CD4-positive, alpha-beta T cell treated with Interleukin-17A for 4 hours (primary cell): ENCODE results near the gene KCNQ1.

Experiments
- DNase-seq: peaks from one replicate; pipeline ENCODE4 v3.0.0-alpha.2; 2020; ENCODE audit warnings: mixed read lengths

The KCNQ1 gene

GRCh38 chr11:2411446-2412305, 33.1 kb upstream of the KCNQ1 start:
- DNase-seq = no peak

GRCh38 chr11:2412323-2412722, 32.5 kb upstream of the KCNQ1 start:
- DNase-seq = no peak

GRCh38 chr11:2413742-2414579, 30.8 kb upstream of the KCNQ1 start:
- DNase-seq = no peak

GRCh38 chr11:2414616-2415015, 30.2 kb upstream of the KCNQ1 start:
- no peak for DNase-seq

- no peak for DNase-seq
These were observed 29.6 kb upstream of the KCNQ1 start for GRCh38 chr11:2415171-2415570.

GRCh38 chr11:2415601-2416380, 29.0 kb upstream of the KCNQ1 start:
- no peak for DNase-seq

- DNase-seq = no peak
These were observed 28.0 kb upstream of the KCNQ1 start for GRCh38 chr11:2416765-2417164.

GRCh38 chr11:2417856-2418692, 26.7 kb upstream of the KCNQ1 start:
- no peak for DNase-seq

- DNase-seq = no peak
These were observed 26.0 kb upstream of the KCNQ1 start for GRCh38 chr11:2418693-2419360.

- peak; percentile 72 for DNase-seq
These were observed 24.9 kb upstream of the KCNQ1 start for GRCh38 chr11:2419638-2420501.

GRCh38 chr11:2420502-2421225, 24.1 kb upstream of the KCNQ1 start:
- peak; percentile 84 for DNase-seq

GRCh38 chr11:2421226-2421994, 23.4 kb upstream of the KCNQ1 start:
- DNase-seq = no peak

- no peak for DNase-seq
These were observed 22.8 kb upstream of the KCNQ1 start for GRCh38 chr11:2421996-2422395.

- no peak for DNase-seq
These were observed 22.2 kb upstream of the KCNQ1 start for GRCh38 chr11:2422461-2423156.

- no peak for DNase-seq
These were observed 21.4 kb upstream of the KCNQ1 start for GRCh38 chr11:2423157-2424025.

GRCh38 chr11:2424811-2425495, 19.9 kb upstream of the KCNQ1 start:
- DNase-seq = no peak

GRCh38 chr11:2425506-2425905, 19.3 kb upstream of the KCNQ1 start:
- no peak for DNase-seq
